Stimulated activated CD4-positive, alpha-beta T cell treated with anti-CD3 and anti-CD28 coated beads, Interleukin-4, amount 100 ng/mL, for 4 hours (primary cell): ENCODE measurements around the gene TPX2.
"Not testable (repeated sequence)": the region's sequence is repeated elsewhere in the genome, so short reads cannot be mapped to it uniquely, and the experiment has no call there.

Source experiments
- DNase-seq, 2 experiments: peaks; one replicate each; pipeline ENCODE4 v3.0.0-alpha.2; 2020

TPX2 gene

DNA sequence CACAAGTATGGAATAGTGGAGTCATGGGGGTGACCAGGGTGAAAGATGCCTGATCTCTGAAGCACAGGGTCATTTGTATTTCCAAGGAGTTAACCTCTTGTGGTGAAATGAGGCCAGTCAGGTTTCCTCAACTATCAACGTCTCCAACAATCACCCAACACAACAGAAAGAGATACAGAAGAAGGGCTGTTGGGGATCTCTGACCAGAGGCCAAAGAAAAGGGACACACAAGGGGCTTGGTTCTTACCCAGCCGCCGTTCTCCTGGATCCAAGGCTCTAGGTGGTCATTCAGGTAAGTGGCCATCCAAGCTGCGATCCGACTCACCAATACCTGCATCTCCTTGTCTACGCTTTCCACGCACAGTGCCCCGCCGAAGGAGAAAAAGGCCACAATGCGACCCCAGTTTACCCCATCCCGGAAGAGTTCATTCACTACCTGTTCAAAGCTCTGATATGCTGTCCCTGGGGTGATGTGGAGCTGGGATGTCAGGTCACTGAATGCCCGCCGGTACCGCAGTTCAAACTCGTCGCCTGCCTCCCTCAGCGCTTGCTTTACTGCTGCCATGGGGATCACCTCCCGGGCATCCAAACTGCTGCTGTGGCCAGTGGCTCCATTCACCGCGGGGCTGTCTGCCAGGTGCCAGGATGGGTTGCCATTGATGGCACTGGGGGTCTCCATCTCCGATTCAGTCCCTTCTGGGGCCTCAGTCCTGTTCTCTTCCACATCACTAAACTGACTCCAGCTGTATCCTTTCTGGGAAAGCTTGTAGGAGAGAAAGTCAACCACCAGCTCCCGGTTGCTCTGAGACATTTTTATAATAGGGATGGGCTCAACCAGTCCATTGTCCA lies 17.5 kb upstream of the TPX2 start:
- peak in 1 of 2 experiments; percentile 27 for DNase-seq

DNA sequence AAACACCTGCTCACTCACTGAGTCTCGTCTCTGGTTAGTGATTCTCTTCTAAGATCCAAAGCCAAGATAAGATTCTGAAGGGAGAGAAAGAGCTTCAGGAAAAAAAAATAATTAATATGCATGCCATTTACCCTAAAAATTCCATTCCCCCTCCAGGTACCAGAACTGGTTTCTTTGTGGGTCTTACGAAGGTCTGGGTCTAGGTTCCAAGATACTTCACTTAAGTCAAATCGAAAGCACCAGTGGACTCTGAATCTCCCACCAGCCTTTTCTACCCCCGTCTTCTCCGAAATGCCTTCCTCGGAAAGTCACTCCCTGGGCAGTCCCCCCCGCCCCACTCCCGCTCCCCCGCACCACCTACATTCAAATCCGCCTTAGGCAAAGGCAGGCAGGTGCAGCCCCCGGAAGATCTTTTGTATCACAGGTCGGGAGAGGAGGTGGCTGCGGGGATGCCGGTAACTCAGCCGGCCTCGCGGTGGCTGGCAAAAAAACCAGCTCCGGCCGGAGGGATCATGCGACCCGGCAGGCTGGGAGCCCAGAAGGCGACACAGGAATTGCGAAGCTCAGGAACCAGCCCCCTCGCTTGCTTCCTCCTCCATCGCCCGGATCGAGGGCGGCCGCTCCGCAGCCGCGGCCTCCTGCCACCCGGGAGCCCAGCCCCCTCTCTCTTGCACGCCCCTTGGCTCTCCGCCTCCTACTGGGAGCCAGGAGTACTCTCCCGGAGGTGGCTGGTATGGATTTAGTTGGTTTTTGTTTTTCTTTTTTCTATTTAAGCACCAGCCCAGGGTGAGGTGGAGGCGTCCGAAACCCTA lies 16.6 kb upstream of the TPX2 start, which contains the start of gene BCL2L1:
Gene BCL2L1, minus strand, starts transcription at position 612 of the 812 bp plus-strand sequence. CDS start 650 bp downstream, outside the sequence.
- peak; percentile 76 to 89 for DNase-seq

DNA sequence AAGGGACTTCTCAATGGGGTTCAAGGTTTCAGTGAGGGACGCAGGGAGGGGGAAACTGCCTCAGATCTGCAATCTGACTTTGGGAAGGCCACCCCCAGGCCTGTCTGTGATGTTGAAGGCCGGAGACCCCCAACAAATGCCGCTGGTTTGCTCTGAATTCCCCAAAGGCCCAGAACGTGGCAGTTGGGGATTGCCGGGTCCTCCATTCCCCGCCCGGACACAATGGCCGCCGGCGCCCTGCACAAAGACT lies 16.1 kb upstream of the TPX2 start:
- no peak for DNase-seq

DNA sequence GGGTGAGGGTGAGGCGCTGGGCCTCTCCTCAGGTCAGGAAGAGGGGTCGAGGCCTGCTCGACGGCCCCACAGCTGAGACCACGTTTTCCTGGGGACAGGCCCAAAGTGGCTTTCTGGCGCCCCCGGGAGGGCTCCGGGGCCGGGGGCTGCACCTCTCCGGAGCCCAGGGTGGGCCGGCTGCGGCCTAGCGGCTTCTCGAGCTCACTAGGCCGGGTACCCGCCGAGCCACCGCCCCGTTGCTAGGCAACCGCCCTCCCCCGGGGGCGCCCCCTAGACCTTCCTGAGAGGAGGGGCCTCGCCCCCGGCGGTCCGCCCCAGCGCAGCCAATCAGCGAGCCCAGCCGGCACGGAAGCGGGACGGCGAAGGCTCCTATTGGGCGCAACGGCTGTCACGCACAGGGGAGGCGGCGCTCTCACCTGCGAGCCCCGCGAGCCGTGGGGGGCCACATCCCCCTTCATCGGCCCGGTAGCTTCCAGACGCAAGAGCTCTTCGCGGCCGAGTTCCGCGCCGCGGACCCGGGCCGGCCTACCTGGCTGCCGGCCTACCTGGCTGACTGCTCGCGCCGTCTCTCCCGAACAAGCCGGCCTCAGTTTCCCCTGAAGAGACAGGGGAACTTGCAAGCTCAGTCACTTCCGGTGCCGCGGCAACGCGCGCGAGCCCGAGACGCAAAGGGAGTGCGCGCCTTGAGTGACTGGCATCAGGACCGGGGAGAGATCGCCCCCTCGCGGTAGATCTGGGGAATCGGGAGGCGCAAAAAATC lies 15.6 kb upstream of the TPX2 start:
- peak; percentile 98 for DNase-seq

DNA sequence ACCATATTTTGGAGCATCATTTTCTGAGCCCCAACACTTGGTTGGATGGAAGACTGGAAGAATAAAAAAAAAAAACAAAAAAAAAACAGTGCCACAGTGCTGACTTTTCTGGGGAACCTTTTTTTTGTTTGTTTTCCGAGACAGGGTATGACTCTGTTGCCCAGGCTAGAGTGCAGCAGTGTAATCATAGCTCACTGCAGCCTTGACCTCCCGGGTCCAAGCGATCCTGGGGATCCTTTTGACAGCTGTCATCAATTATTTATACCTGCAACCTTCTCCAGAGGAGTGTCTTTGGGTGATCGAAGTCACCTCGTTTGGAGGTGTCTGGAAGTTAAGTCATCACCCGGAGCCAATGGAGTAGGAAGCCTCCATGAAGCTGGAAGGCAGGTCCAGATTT lies 7.8 kb upstream of the TPX2 start:
- DNase-seq: no peak

DNA sequence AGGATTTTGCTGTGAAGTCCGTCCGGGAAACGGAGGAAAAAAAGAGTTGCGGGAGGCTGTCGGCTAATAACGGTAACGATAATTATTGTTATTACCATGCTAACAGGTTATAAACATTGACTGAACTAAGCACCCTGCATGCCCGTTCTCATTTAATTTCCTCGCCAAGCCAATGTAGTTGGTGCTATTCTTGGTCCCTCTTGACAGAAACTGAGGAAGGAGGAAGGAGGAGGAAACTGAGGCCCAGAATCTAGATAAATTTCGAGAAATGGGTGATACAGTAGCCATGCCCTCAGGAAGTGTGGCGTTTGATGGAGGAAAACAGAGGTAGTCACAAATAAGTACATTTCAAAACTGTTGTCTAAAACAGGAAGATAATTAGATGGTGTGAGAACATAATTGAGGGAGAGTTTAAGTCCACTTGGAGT lies 474 bp downstream of the TPX2 start:
- DNase-seq: no peak

DNA sequence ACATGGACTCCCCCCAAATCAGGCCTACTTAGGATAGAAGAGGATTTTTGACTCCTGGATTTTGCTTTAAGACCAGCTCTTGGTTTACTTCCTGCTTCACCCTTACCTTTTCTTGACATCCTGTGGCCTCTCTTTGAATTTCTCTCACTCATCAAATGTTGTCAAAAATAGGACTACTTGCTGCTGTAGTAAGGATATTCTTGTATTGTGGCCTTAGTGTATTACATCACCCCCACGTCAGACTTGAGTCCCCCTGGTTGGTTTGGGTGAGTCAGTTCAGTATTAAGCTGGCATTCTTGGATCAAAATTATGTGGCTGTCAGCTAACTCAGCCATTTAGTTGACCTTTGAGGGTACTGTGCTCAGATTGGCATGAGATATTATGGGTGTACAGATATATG lies 1.1 kb downstream of the TPX2 start:
- DNase-seq: no peak

DNA sequence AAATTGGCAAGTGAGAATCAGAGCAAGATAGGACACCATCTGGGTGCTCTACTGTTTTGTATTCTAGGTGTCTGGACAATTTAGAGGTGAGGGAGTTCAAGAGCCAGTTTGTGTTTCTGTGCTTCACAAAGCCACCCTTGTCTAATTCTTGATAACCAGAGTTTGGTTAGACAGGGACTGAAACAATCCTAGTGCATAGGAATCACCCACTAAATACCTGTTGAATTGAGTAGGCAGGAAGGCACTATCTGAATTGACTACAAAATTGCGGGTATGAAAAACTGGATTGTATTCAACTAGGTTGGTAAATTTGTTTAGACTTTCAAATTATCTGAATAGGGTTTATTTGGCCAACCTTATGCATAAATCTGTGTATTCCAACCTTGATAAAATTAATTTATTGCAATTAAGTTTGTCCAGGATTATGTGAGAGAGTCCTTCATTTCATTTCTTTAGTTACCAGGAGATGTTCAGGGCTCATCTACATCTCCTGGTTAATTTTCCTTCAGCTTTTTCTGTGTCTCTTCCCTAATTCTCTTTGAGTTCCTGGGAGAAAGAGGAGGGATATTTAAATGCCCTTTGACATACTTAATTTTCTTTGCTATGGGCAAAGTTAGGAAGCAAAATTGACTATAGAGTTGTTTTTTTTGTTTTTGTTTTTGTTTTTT lies 1.7 kb downstream of the TPX2 start:
- DNase-seq: no peak

DNA sequence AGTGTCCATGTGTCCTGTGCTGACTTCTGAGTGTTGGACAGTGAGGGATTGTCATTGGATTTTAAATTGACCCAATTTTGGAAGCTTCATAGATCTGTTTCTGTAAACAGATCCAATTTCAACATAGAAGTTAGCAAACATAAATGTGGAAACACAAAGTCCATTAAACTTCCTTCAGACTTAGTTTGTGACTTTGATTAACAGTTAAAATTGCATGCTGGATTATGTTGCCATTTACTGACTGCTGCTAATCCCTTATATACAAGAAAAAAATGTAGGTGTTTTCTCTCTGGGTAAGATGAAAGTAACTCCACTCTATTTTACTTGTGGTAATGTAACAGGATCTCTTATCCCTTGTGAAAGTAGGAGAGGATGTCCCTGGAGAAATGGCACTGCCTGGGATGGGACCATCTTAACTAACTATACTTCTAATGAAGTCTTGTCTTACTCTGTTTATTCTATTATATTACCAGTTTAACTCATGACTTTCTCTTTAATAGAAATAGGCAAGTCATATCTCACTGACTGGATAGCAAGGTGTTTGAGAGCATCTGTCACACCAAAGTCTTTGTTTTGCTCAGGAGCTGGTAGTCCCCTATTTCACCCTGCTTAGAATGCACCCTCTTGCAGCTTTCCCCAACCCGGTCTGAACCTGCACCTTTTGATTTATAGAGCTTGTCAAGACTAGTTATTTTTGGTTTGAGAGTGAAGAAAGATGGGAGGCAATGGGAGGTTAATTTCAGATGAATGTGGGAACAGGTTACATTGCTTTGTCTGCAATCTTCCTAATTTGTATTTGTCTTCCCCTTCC lies 7.2 kb downstream of the TPX2 start:
- no peak for DNase-seq

DNA sequence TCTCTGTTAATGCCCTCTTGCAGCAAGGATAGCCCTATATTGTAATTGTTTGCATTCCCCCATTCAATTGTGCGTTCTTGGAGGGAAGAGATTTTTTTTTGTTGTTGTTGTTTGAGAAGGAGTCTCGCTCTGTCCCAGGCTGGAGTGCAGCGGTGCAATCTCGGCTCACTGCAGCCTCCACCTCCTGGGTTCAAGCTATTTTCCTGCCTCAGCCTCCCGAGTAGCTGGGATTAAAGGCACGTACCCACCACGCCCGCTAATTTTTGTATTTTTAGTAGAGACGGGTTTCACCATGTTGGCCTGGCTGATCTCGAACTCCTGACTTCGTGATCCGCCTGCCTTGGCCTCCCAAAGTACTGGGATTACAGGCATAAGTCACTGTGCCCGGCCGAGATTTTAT lies 7.9 kb downstream of the TPX2 start:
- DNase-seq: not testable (repeated sequence)

DNA sequence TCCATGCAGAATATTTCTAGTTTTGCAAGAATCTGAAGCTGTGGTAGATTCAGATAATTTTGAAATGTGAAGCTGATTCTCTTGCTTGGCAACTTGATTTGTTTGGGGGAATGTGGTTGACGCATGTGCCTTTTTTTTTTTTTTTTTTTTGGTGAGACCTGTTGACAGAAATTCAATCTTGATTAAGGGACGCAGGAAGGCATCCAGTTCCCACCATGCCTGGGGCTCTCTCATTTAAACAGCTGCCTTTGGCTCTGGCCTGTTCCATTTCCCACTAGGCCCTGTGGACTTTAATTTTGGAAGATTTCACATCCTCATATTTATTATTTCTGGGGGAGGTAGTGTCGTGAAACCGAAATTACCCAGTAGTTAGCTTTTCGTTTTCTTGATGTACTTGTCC lies 8.6 kb downstream of the TPX2 start:
- no peak for DNase-seq

DNA sequence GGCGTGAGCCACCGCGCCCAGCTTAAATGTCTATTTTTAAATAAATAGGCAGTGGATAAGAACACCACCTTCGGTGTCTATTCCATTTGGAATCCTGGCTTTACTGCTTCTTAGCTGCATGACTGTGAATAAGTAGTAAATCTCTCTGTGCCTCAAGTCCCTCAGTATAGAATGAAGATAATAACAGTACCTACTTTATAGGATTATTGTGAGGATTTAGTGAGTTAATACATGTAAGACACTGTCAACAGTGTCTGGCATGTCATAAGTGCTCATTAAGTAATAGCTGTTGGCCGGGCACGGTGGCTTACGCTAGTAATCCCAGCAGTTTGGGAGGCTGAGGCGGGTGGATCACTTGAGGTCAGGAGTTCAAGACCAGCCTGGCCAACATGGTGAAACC lies 10.1 kb downstream of the TPX2 start:
- no peak for DNase-seq

DNA sequence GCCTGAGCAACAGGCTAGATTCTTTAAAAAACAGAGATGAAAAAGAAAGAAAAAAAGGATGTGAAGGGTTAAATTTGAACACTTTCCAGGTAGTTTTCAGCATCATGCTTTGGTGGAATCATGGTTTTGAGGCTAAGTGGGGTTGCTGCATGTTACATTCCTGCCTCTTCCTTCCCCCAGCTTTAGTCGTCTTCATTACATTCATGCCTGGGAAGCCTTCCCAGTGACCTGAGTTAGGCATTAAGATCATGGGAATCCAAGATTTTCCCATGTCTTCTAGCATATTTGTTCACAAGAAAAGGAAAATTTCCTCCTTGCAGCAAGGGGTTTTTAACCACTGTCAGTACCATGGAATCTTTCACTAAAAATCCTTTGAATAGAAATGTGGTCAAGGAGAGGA lies 12.0 kb downstream of the TPX2 start:
- no peak for DNase-seq

DNA sequence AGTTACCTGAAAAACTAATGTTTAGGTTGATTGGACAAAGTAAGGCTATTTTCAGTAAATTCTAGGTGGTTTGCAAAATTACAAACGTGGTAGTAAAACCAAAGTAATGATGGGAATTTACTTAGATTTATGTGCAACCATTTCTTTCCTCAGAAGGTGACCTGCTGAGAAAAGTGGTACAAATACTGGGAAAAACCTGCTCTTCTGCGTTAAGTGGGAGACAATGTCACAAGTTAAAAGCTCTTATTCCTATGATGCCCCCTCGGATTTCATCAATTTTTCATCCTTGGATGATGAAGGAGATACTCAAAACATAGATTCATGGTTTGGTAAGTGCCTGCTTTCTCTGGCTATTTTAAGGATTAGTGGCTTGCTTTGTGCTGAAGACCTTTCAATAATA lies 18.2 kb downstream of the TPX2 start:
- DNase-seq: no peak

DNA sequence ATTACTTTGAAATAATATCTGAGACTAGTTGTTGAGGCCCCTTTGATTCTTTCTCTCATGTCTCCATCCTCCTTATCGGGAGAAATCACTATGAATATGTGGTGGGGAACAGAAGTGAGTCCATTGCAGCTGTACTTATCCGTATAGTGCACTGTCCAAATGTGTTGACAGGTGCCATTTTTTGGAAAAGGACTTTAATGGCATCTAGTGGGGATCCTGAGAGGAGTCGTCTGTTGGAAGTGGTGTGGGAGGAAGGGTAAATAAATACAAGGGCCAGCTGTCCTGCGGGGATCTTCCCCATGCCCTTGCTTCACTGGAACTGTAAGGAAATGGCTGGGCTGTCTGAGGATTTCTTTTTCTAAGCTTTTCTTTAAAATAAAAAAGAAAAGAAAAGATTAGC lies 19.4 kb downstream of the TPX2 start:
- no peak for DNase-seq

DNA sequence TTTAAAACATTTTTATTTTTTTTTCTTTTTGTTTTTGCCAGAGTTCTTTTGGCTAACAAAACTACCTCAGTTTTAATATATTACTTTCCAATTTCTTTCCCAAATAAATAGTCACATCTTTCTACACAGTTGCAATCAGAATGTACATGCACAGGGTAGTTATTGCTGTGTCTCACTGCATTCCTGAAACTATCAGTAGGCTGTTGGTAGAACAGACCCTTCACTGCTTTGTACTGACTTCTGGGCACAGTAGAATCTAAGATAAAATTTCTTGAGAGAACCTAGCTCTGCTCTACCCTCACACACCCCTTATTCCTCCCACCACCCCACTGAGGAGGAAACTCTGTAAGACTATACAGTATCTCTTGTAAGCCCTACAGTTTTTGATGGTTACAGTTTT lies 19.9 kb downstream of the TPX2 start:
- DNase-seq: no peak

DNA sequence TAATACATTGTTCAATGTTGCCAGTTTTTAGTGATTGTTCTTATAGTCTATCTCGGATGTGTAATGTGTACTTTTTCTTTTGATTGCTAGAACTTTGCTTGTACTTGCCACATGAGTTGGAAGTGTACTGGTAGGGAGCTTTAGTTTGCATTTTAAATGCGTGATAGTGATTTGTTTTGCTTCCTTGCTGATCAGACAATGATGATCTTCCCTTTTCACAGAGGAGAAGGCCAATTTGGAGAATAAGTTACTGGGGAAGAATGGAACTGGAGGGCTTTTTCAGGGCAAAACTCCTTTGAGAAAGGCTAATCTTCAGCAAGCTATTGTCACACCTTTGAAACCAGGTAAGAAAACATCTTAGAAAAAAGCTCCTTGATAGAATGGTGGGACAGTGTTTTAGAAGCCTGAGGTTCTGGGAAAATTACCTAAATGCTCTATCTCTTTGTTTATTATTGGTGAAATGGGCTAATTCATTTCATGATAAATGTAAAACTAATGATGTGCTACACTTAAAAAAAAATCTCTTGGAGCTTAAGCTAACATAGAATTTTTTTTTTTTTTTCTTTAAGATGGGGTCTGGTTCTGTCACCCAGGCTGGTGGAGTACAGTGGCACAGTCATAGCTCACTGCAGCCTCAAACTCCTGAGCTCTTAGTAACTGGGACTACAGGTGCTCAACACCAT lies 20.9 kb downstream of the TPX2 start:
- no peak for DNase-seq

DNA sequence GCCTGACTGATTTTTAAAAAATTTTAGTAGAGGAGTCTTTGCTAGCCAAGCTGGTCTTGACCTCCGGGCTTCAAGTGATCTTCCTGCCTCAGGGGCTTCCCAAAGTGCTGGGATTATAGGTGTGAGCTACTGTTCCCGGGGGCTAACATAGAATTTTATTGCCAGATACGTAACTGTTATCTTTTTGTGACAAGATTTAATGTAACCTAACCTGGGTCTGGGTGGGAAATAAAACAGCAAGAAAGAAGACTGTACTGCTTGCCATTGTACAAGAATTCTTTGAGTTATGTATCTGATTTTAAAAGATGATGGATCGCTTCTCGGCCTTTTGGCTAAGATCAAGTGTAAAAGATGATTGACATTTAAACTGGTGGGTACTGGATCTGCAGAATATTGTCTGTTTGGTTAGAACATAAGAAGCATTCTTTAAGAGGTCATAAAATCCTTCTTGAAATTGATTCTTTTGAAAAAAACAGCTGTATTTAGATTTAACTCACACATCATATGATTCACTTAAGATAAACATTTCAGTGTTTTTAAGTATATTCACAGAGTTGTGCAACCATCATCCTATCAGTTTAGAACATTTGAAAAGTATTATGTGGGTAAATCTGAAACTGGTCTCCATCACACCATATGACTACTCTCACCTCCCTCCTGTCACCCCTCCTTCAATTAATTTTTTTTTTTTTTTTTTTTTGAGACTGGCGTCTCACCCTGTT lies 21.6 kb downstream of the TPX2 start:
- DNase-seq: no peak

DNA sequence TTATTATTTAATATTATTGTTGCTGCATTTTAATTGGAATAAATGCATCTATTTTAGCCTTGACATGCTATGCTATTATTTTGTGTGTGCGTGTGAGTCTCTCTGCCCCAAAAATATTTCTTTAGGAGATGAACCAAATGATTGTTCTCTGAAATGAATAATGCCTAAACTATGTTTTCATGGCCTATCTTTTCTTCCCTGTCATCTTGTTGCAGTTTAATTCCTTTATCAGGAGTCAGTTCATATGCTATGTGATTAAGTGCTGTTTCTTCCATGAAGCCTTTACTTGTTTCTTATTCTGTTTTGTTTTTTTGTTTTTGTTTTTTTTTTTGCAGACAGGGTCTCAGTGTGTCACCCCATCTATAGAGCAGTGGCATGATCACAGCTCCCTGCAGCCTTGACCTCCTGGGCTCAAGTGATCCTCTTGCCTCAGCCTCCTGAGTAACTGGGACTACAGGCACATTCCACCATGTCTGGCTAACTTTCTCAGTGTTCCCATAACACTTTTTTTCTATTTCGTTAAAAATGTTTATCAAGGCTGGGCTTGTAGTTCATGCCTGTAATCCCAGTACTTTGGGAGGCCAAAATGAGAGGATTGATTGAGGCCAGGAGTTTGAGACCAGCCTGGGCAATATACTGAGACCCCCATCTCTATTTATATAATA lies 25.7 kb downstream of the TPX2 start:
- DNase-seq: no peak

DNA sequence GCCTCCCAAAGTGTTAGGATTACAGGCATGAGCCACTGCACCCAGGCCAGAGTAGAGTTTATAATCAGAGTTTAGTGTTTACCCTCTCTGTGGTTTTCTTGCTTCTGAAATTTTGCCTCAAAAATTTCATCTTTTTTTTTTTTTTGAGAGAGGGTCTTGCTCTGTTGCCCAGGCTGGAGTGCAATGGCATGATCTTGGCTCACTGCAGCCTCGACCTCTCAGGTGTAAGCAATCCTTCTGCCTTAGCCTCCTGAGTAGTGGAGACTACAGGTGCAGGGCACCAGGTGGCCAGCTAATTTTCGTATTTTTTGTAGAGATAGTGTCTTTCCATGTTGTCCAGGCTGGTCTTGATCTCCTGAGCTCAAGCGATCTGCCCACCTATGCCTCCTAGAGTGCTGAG lies 28.7 kb downstream of the TPX2 start:
- DNase-seq: no peak
